IMR-90 (cell line): ENCODE data around the gene ALS2. TPM values are rescaled to one million over a fixed set of nuclear protein-coding genes. Genes with fewer than 3 reads are reported as not detected.

ENCODE experiments used
- ATAC-seq: fragments of 200-7000 bp; cut with Tn5 transposase; 2 replicates; pipeline ENCODE4 v1.9.1; 2020; ENCODE audit warnings: low read depth, mild to moderate bottlenecking, moderate library complexity
- BruUV-seq: library from RNA; stranded (reverse); fragments of 400-500 nt; replicated peaks from 2 replicates; lab custom pipeline; 2021; lab: Mats Ljungman, UMichigan
- CTCF ChIA-PET: fragments of 300-600 bp; formaldehyde crosslinking; extraction: SDS; loops from one replicate; lab custom pipeline; 2021; ENCODE audit warnings: antibody characterized with exemption; lab: Yijun Ruan, JAX
- POLR2A ChIA-PET: fragments of 300-600 bp; sonication (Branson Sonifier 250); formaldehyde crosslinking; loops from one replicate; lab custom pipeline; 2022; ENCODE audit warnings: antibody characterized with exemption; ENCODE audit not compliant: unreplicated experiment; lab: Charles Lee
- DNase-seq: peaks from one replicate; pipeline ENCODE4 v3.0.0; 2013
- H2AFZ ChIP-seq: replicated peaks from 2 replicates; pipeline ENCODE3; 2013; ENCODE audit warnings: low read length, mild to moderate bottlenecking; ENCODE audit not compliant: poor library complexity
- H2AK5ac ChIP-seq: 2 replicates; pipeline ENCODE4 v1.6.1; 2013; ENCODE audit warnings: low read depth, low read length, inconsistent platforms
- H2AK9ac ChIP-seq: replicated peaks from 2 replicates; pipeline ENCODE3; 2013; ENCODE audit warnings: mild to moderate bottlenecking, low read depth, low read length, moderate library complexity; ENCODE audit not compliant: poor library complexity
- H2BK120ac ChIP-seq: 2 replicates; pipeline ENCODE4 v1.6.1; 2013; ENCODE audit warnings: low read depth, low read length, inconsistent platforms
- H2BK15ac ChIP-seq: 3 replicates; pipeline ENCODE4 v1.6.1; 2013; ENCODE audit warnings: low read depth, low read length, inconsistent platforms
- H2BK20ac ChIP-seq: 2 replicates; pipeline ENCODE4 v1.6.1; 2013; ENCODE audit warnings: low read depth, mild to moderate bottlenecking, inconsistent platforms, low read length, moderate library complexity
- H2BK5ac ChIP-seq: 2 replicates; pipeline ENCODE4 v1.6.1; 2013; ENCODE audit warnings: mild to moderate bottlenecking, low read depth, low read length, inconsistent platforms; ENCODE audit not compliant: poor library complexity, severe bottlenecking
- H3K14ac ChIP-seq: replicated peaks from 2 replicates; pipeline ENCODE4 v1.6.1; 2013; ENCODE audit warnings: low read depth, low read length, inconsistent platforms
- H3K18ac ChIP-seq: 2 replicates; pipeline ENCODE4 v1.6.1; 2013; ENCODE audit warnings: low read depth, low read length, control low read depth
- H3K23ac ChIP-seq: 2 replicates; pipeline ENCODE4 v1.6.1; 2013; ENCODE audit warnings: low read depth, low read length, inconsistent platforms
- H3K27ac ChIP-seq: 2 replicates; pipeline ENCODE4 v1.5.1; 2013; ENCODE audit warnings: mild to moderate bottlenecking, control low read depth, low read length; ENCODE audit not compliant: insufficient read depth
- H3K27me3 ChIP-seq: 2 replicates; pipeline ENCODE4 v1.6.1; 2013; ENCODE audit warnings: low read length; ENCODE audit not compliant: control insufficient read depth, insufficient read depth
- H3K36me3 ChIP-seq: 2 replicates; pipeline ENCODE4 v1.6.1; 2013; ENCODE audit warnings: low read length, mixed read lengths; ENCODE audit not compliant: control insufficient read depth, insufficient read depth
- H3K4ac ChIP-seq: 2 replicates; pipeline ENCODE4 v1.6.1; 2013; ENCODE audit warnings: low read depth, low read length, inconsistent platforms
- H3K4me1 ChIP-seq: 2 replicates; pipeline ENCODE4 v1.6.1; 2013; ENCODE audit warnings: low read length, mixed read lengths; ENCODE audit not compliant: control insufficient read depth, insufficient read depth
- H3K4me2 ChIP-seq: 2 replicates; pipeline ENCODE4 v1.6.1; 2013; ENCODE audit warnings: low read depth, mild to moderate bottlenecking, control low read depth, low read length, moderate library complexity
- H3K4me3 ChIP-seq: 2 replicates; pipeline ENCODE4 v1.5.1; 2013; ENCODE audit warnings: low read depth, mild to moderate bottlenecking, control low read depth, low read length, moderate library complexity; ENCODE audit not compliant: insufficient read depth
- H3K56ac ChIP-seq: 2 replicates; pipeline ENCODE4 v1.6.1; 2013; ENCODE audit warnings: low read length, inconsistent platforms; ENCODE audit not compliant: insufficient read depth; ENCODE audit errors: extremely low read depth
- H3K79me1 ChIP-seq, 2 experiments: 2 replicates each; pipeline ENCODE4 v1.6.1; 2013; ENCODE audit warnings: low read length in 2 of 2, inconsistent platforms in 1 of 2, low read depth in 1 of 2
- H3K9ac ChIP-seq: 2 replicates; pipeline ENCODE4 v1.6.1; 2013; ENCODE audit warnings: low read depth, low read length, control low read depth
- H3K9me1 ChIP-seq: 2 replicates; pipeline ENCODE4 v1.6.1; 2013; ENCODE audit warnings: low read length, inconsistent platforms; ENCODE audit not compliant: insufficient read depth
- H3K9me3 ChIP-seq: 2 replicates; pipeline ENCODE4 v1.6.1; 2013; ENCODE audit warnings: low read length; ENCODE audit not compliant: control insufficient read depth, insufficient read depth
- H4K20me1 ChIP-seq: 2 replicates; pipeline ENCODE4 v1.6.1; 2013; ENCODE audit warnings: low read length, inconsistent platforms; ENCODE audit not compliant: insufficient read depth
- H4K5ac ChIP-seq: 2 replicates; pipeline ENCODE4 v1.6.1; 2013; ENCODE audit warnings: mild to moderate bottlenecking, low read depth, low read length, control low read depth
- H4K8ac ChIP-seq, 2 experiments: 2 replicates each; pipeline ENCODE4 v1.6.1; 2013; ENCODE audit warnings: low read depth in 2 of 2, low read length in 2 of 2, control low read depth in 1 of 2, inconsistent platforms in 1 of 2
- H4K91ac ChIP-seq: 2 replicates; pipeline ENCODE4 v1.6.1; 2013; ENCODE audit warnings: low read depth, low read length, inconsistent platforms; ENCODE audit not compliant: insufficient read depth
- BHLHE40 ChIP-seq: fragments of 150-350 bp; IDR thresholded peaks from 2 replicates; pipeline ENCODE4 v1.6.1; 2016; ENCODE audit warnings: mild to moderate bottlenecking, low read depth, low read length
- CTCF ChIP-seq: conservative IDR thresholded peaks from 2 replicates; pipeline ENCODE4 v1.5.1; 2012; ENCODE audit warnings: mild to moderate bottlenecking, low read depth, low read length, improper control_type of control experiment
- MAFK ChIP-seq: IDR thresholded peaks from 2 replicates; pipeline ENCODE4 v1.6.1; 2012; ENCODE audit warnings: low read depth, low read length, improper control_type of control experiment
- MAZ ChIP-seq: IDR thresholded peaks from 2 replicates; pipeline ENCODE4 v1.6.1; 2012; ENCODE audit warnings: low read depth, mild to moderate bottlenecking, low read length, improper control_type of control experiment, moderate library complexity, borderline replicate concordance
- MXI1 ChIP-seq: IDR thresholded peaks from 2 replicates; pipeline ENCODE4 v1.6.1; 2012; ENCODE audit warnings: low read depth, mild to moderate bottlenecking, low read length, moderate library complexity, borderline replicate concordance
- NFE2L2 ChIP-seq: fragments of 150-350 bp; IDR thresholded peaks from 2 replicates; pipeline ENCODE4 v1.6.1; 2016; ENCODE audit warnings: low read depth, mild to moderate bottlenecking, low read length
- RAD21 ChIP-seq: IDR thresholded peaks from 2 replicates; pipeline ENCODE4 v1.6.1; 2012; ENCODE audit warnings: low read length, improper control_type of control experiment
- RCOR1 ChIP-seq: IDR thresholded peaks from 2 replicates; pipeline ENCODE4 v1.6.1; 2012; ENCODE audit warnings: mild to moderate bottlenecking, low read length, improper control_type of control experiment; ENCODE audit not compliant: insufficient replicate concordance
- USF2 ChIP-seq: fragments of 150-350 bp; IDR thresholded peaks from 2 replicates; pipeline ENCODE4 v1.6.1; 2017; ENCODE audit warnings: mild to moderate bottlenecking, antibody characterized with exemption, low read length, low read depth
- WGBS, 2 experiments: methylation state at CpG; one replicate each; pipeline versions ENCODE4 v1.1.5 to v1.1.7; 2013; ENCODE audit warnings: missing lambda C conversion rate in 2 of 2; ENCODE audit not compliant: insufficient read length in 1 of 2; ENCODE audit errors: extremely low coverage in 2 of 2; 5-methylcytosine and 5-hydroxymethylcytosine counted together
- dilution Hi-C: fragments of 300-500 bp; cut with HindIII; formaldehyde crosslinking; loops from one replicate; pipeline ENCODE4 v1.14.3; 2018; ENCODE audit warnings: low sequenced_read_pairs; ENCODE audit not compliant: unreplicated experiment
- in situ Hi-C: fragments of 300-500 bp; cut with MboI; formaldehyde crosslinking; loops from 3 replicates; pipeline ENCODE4 v1.14.3; 2019; ENCODE audit warnings: low sequenced_read_pairs, inconsistent platforms, mixed read lengths
- intact Hi-C: fragments of 100-400 bp; cut with micrococcal nuclease; formaldehyde crosslinking; loops from 2 replicates; pipeline ENCODE4 v1.10.0; 2022
- polyA plus RNA-seq, 3 experiments: library from polyadenylated mRNA; depleted of rRNA; stranded (reverse); fragments of >200 nt; gene quantifications; 2 replicates each; pipeline ENCODE4 v1.2.3, GENCODE V29; 2012; ENCODE audit warnings: low replicate concordance in 1 of 3
- total RNA-seq: library from RNA; depleted of rRNA; stranded (reverse); fragments of >200 nt; gene quantifications from 2 replicates; pipeline ENCODE4 v1.2.3, GENCODE V29; 2012

ALS2 gene
- total and polyA plus RNA-seq, 2 of the 4 experiments (the other 2 are of a cell fraction): 14.4 to 42.3 TPM

- Histone ChIP-seq H3K14ac (no peak overlapping the region), H3K18ac (no peak overlapping the region), H3K9me1 (no peaks in the 10 kb centered on the region), H3K36me3 (peaks cover 1% of the 10 kb centered on the region; the same call in 1 of the 2 replicates), H2AK5ac (no peak overlapping the region), H3K27ac (no peak overlapping the region), H2BK15ac (no peak overlapping the region), H3K79me1 (no peaks in the 10 kb centered on the region), H3K56ac (no peak overlapping the region), H2AFZ (no peak overlapping the region), H2BK120ac (no peak overlapping the region), H2BK5ac (no peak overlapping the region), H3K23ac (no peak overlapping the region), H4K20me1 (no peaks in the 10 kb centered on the region), H4K91ac (no peak overlapping the region), H2AK9ac (no peak overlapping the region), H3K4me3 (no peak overlapping the region), H3K9me3 (no peaks in the 10 kb centered on the region), H3K4ac (no peak overlapping the region), H4K8ac (no peak overlapping the region), H3K4me1 (no peaks in the 10 kb centered on the region), H2BK20ac (no peak overlapping the region), H4K5ac (no peak overlapping the region), H3K9ac (no peak overlapping the region), H3K27me3 (no peaks in the 10 kb centered on the region), H3K4me2 (no peak overlapping the region)
- no peak for DNase-seq
- ChIA-PET CTCF (no interaction called here), POLR2A (no interaction called here)
- intact Hi-C loops (no loop called here), in situ Hi-C loops (no loop called here), dilution Hi-C loops (no loop called here)
- TF ChIP-seq RCOR1 (no peak), MXI1 (no peak), RAD21 (no peak), NFE2L2 (no peak), USF2 (no peak), CTCF (no peak), MAFK (no peak), BHLHE40 (no peak), MAZ (no peak)
- ATAC-seq: no peak
- no CpG with 5 or more reads among the region's 3 CpGs for WGBS, 2 experiments
- no TSS peak for BruUV-seq
Observed at GRCh38 chr2:201674298-201674697, 106.4 kb downstream of the ALS2 start.
